Activated CD4-positive, alpha-beta memory T cell treated with anti-CD3 and anti-CD28 coated beads, Interleukin-2, amount 10 ng/mL, durations not matched to agents 7 days and 5 days (primary cell): ENCODE measurements around the gene LPAR1. TPM values are rescaled to one million over a fixed set of nuclear protein-coding genes. Genes with fewer than 3 reads are reported as not detected.
"Not testable (repeated sequence)": the region's sequence is repeated elsewhere in the genome, so short reads cannot be mapped to it uniquely, and the experiment has no call there.

ENCODE experiments used
- CTCF ChIA-PET: fragments of 350-600 bp; sonication (Branson Sonifier 250); formaldehyde crosslinking; loops from one replicate; lab custom pipeline; 2021; ENCODE audit warnings: antibody characterized with exemption, inconsistent platforms; lab: Charles Lee
- POLR2A ChIA-PET: fragments of 350-600 bp; sonication (Branson Sonifier 250); formaldehyde crosslinking; loops from one replicate; lab custom pipeline; 2021; ENCODE audit warnings: antibody characterized with exemption; lab: Charles Lee
- DNase-seq: peaks from one replicate; pipeline ENCODE4 v3.0.0-alpha.2; 2020
- H3K27ac Mint-ChIP-seq: one replicate; pipeline ENCODE4 v1.8.0; 2021; ENCODE audit warnings: mild to moderate bottlenecking, mixed read lengths
- H3K27me3 Mint-ChIP-seq: one replicate; pipeline ENCODE4 v1.8.0; 2021; ENCODE audit warnings: mixed read lengths
- H3K36me3 Mint-ChIP-seq: one replicate; pipeline ENCODE4 v1.8.0; 2021; ENCODE audit warnings: low read depth, mixed read lengths
- H3K4me1 Mint-ChIP-seq: one replicate; pipeline ENCODE4 v1.8.0; 2021; ENCODE audit warnings: mixed read lengths
- H3K4me3 Mint-ChIP-seq: one replicate; pipeline ENCODE4 v1.8.0; 2021; ENCODE audit warnings: mild to moderate bottlenecking, mixed read lengths
- H3K9me3 Mint-ChIP-seq: one replicate; pipeline ENCODE4 v1.8.0; 2021; ENCODE audit warnings: mixed read lengths
- total RNA-seq, 2 experiments: library from RNA; stranded (reverse); gene quantifications; one replicate each; pipeline ENCODE4 v1.2.3, GENCODE V29; 2021

The LPAR1 gene
- total RNA-seq, 2 experiments from 2014 or later = not detected

- no peaks in the 10 kb centered on the region for H3K4me1 Mint-ChIP-seq
- H3K4me3 Mint-ChIP-seq = no peak overlapping the region
- peaks cover 3% of the 10 kb centered on the region for H3K9me3 Mint-ChIP-seq
- ChIA-PET POLR2A (no interaction called here), CTCF (no interaction called here)
- H3K27me3 Mint-ChIP-seq = no peaks in the 10 kb centered on the region
- no peaks in the 10 kb centered on the region for H3K36me3 Mint-ChIP-seq
- no peak for DNase-seq
- no peak overlapping the region for H3K27ac Mint-ChIP-seq
Observed at GRCh38 chr9:110844121-110844520, 194.1 kb downstream of the LPAR1 start.

GRCh38 chr9:110842986-110843385 lies 195.3 kb downstream of the LPAR1 start:
- Mint-ChIP-seq H3K4me1 (no peaks in the 10 kb centered on the region), H3K27ac (no peak overlapping the region), H3K9me3 (peaks cover 3% of the 10 kb centered on the region), H3K4me3 (no peak overlapping the region), H3K36me3 (no peaks in the 10 kb centered on the region), H3K27me3 (no peaks in the 10 kb centered on the region)
- POLR2A ChIA-PET = no interaction called here
- CTCF ChIA-PET = no interaction called here
- DNase-seq = no peak

- no peaks in the 10 kb centered on the region for H3K36me3 Mint-ChIP-seq
- no peak overlapping the region for H3K27ac Mint-ChIP-seq
- ChIA-PET POLR2A (no interaction called here), CTCF (no interaction called here)
- no peak overlapping the region for H3K4me3 Mint-ChIP-seq
- peaks cover 9% of the 10 kb centered on the region for H3K9me3 Mint-ChIP-seq
- no peaks in the 10 kb centered on the region for H3K27me3 Mint-ChIP-seq
- no peak for DNase-seq
- no peaks in the 10 kb centered on the region for H3K4me1 Mint-ChIP-seq
Observed at GRCh38 chr9:110842169-110842568, 196.1 kb downstream of the LPAR1 start.

- Mint-ChIP-seq H3K27me3 (no peaks in the 10 kb centered on the region), H3K9me3 (peaks cover 11% of the 10 kb centered on the region), H3K27ac (no peak overlapping the region), H3K4me3 (no peak overlapping the region), H3K4me1 (no peaks in the 10 kb centered on the region), H3K36me3 (no peaks in the 10 kb centered on the region)
- no peak for DNase-seq
- ChIA-PET CTCF (no interaction called here), POLR2A (no interaction called here)
Observed at GRCh38 chr9:110837401-110838005, 200.8 kb downstream of the LPAR1 start.

GRCh38 chr9:110835859-110836271 lies 202.4 kb downstream of the LPAR1 start:
- ChIA-PET POLR2A (no interaction called here), CTCF (no interaction called here)
- Mint-ChIP-seq H3K4me3 (no peak overlapping the region), H3K4me1 (no peaks in the 10 kb centered on the region), H3K27ac (no peak overlapping the region), H3K36me3 (no peaks in the 10 kb centered on the region), H3K9me3 (peaks cover 11% of the 10 kb centered on the region), H3K27me3 (no peaks in the 10 kb centered on the region)
- DNase-seq = no peak

- peaks cover 9% of the 10 kb centered on the region for H3K9me3 Mint-ChIP-seq
- DNase-seq = no peak
- no peak overlapping the region for H3K27ac Mint-ChIP-seq
- POLR2A ChIA-PET = no interaction called here
- CTCF ChIA-PET = no interaction called here
- H3K4me3 Mint-ChIP-seq = no peak overlapping the region
- H3K27me3 Mint-ChIP-seq = no peaks in the 10 kb centered on the region
- H3K4me1 Mint-ChIP-seq = no peaks in the 10 kb centered on the region
- H3K36me3 Mint-ChIP-seq = no peaks in the 10 kb centered on the region
Observed at GRCh38 chr9:110835404-110835803, 202.9 kb downstream of the LPAR1 start.

GRCh38 chr9:110832926-110833325 lies 205.3 kb downstream of the LPAR1 start:
- H3K36me3 Mint-ChIP-seq = no peaks in the 10 kb centered on the region
- no peaks in the 10 kb centered on the region for H3K27me3 Mint-ChIP-seq
- no peak overlapping the region for H3K4me3 Mint-ChIP-seq
- CTCF ChIA-PET = no interaction called here
- no peak for DNase-seq
- H3K4me1 Mint-ChIP-seq = no peaks in the 10 kb centered on the region
- H3K27ac Mint-ChIP-seq = no peak overlapping the region
- peaks cover 10% of the 10 kb centered on the region for H3K9me3 Mint-ChIP-seq
- POLR2A ChIA-PET = no interaction called here

GRCh38 chr9:110830495-110830894 lies 207.8 kb downstream of the LPAR1 start:
- no peaks in the 10 kb centered on the region for H3K4me1 Mint-ChIP-seq

GRCh38 chr9:110828264-110828663 lies 210.0 kb downstream of the LPAR1 start:
- H3K27me3 Mint-ChIP-seq = no peaks in the 10 kb centered on the region
- ChIA-PET CTCF (no interaction called here), POLR2A (no interaction called here)
- no peak overlapping the region for H3K27ac Mint-ChIP-seq
- H3K36me3 Mint-ChIP-seq = no peaks in the 10 kb centered on the region
- peaks cover 2% of the 10 kb centered on the region for H3K9me3 Mint-ChIP-seq
- DNase-seq = no peak
- H3K4me3 Mint-ChIP-seq = no peak overlapping the region
- H3K4me1 Mint-ChIP-seq = no peaks in the 10 kb centered on the region

More at GRCh38 chr9:110830495-110830894, 207.8 kb downstream of the LPAR1 start:
- no peaks in the 10 kb centered on the region for H3K36me3 Mint-ChIP-seq
- POLR2A ChIA-PET = no interaction called here
- no peak for DNase-seq
- CTCF ChIA-PET = no interaction called here
- no peaks in the 10 kb centered on the region for H3K27me3 Mint-ChIP-seq
- H3K27ac Mint-ChIP-seq = no peak overlapping the region
- H3K4me3 Mint-ChIP-seq = no peak overlapping the region
- peaks cover 2% of the 10 kb centered on the region for H3K9me3 Mint-ChIP-seq

- H3K9me3 Mint-ChIP-seq, H3K27ac Mint-ChIP-seq, H3K27me3 Mint-ChIP-seq, POLR2A ChIA-PET, H3K36me3 Mint-ChIP-seq, H3K4me1 Mint-ChIP-seq, DNase-seq, CTCF ChIA-PET, H3K4me3 Mint-ChIP-seq: not testable (repeated sequence)
Observed at GRCh38 chr9:110826400-110826799, 211.9 kb downstream of the LPAR1 start.

GRCh38 chr9:110825950-110826349 lies 212.3 kb downstream of the LPAR1 start:
- no peak for DNase-seq
- Mint-ChIP-seq H3K27ac (no peak overlapping the region), H3K4me3 (no peak overlapping the region), H3K4me1 (no peaks in the 10 kb centered on the region), H3K36me3 (no peaks in the 10 kb centered on the region), H3K27me3 (no peaks in the 10 kb centered on the region), H3K9me3 (peaks cover 6% of the 10 kb centered on the region)
- ChIA-PET CTCF (no interaction called here), POLR2A (no interaction called here)

GRCh38 chr9:110825129-110825528 lies 213.1 kb downstream of the LPAR1 start:
- H3K4me3 Mint-ChIP-seq, DNase-seq, CTCF ChIA-PET, H3K4me1 Mint-ChIP-seq, POLR2A ChIA-PET, H3K9me3 Mint-ChIP-seq, H3K27ac Mint-ChIP-seq, H3K36me3 Mint-ChIP-seq, H3K27me3 Mint-ChIP-seq: not testable (repeated sequence)
